ENCODE results near the gene FOXP4.
"Not testable (repeated sequence)": the region's sequence is repeated elsewhere in the genome, so short reads cannot be mapped to it uniquely, and the experiment has no call there.

FOXP4 gene

GRCh38 chr6:41619193-41619592 lies 73.0 kb downstream of the FOXP4 start:
- not testable (repeated sequence) for DNase-seq (ENCODE audit: low read depth, low spot score)

GRCh38 chr6:41621367-41621766 lies 75.2 kb downstream of the FOXP4 start:
- no peak for DNase-seq (ENCODE audit: low read depth, low spot score)
- peak overlapping the region; percentile 19 for H3K27ac ChIP-seq

More at GRCh38 chr6:41619193-41619592, 73.0 kb downstream of the FOXP4 start:
- not testable (repeated sequence) for H3K27ac ChIP-seq

- H3K27ac ChIP-seq, result peak overlapping the region; percentile 19
- DNase-seq (ENCODE audit: low read depth, low spot score), result no peak
Measured at GRCh38 chr6:41621802-41622201, 75.6 kb downstream of the FOXP4 start.

- peak overlapping the region; percentile 19 for H3K27ac ChIP-seq
- DNase-seq (ENCODE audit: low read depth, low spot score), result no peak
Measured at GRCh38 chr6:41622206-41622988, 76.2 kb downstream of the FOXP4 start.

GRCh38 chr6:41623330-41623729 lies 77.1 kb downstream of the FOXP4 start:
- no peak for DNase-seq (ENCODE audit: low read depth, low spot score)
- no peak overlapping the region for H3K27ac ChIP-seq

- no peak for DNase-seq (ENCODE audit: low read depth, low spot score)
- H3K27ac ChIP-seq, result peak overlapping the region; percentile 84
Measured at GRCh38 chr6:41624621-41625380, 78.6 kb downstream of the FOXP4 start.

GRCh38 chr6:41625442-41625841 lies 79.3 kb downstream of the FOXP4 start:
- peak; percentile 22 for DNase-seq (ENCODE audit: low read depth, low spot score)
- H3K27ac ChIP-seq, result peak overlapping the region; percentile 84

- peak overlapping the region; percentile 84 for H3K27ac ChIP-seq
- DNase-seq (ENCODE audit: low read depth, low spot score), result no peak
Measured at GRCh38 chr6:41626022-41626421, 79.8 kb downstream of the FOXP4 start.

- H3K27ac ChIP-seq, result peak overlapping the region; percentile 84
- DNase-seq (ENCODE audit: low read depth, low spot score), result peak; percentile 86
Measured at GRCh38 chr6:41626917-41627316, 80.7 kb downstream of the FOXP4 start.

GRCh38 chr6:41629128-41629527 lies 82.9 kb downstream of the FOXP4 start:
- DNase-seq (ENCODE audit: low read depth, low spot score), result no peak
- no peak overlapping the region for H3K27ac ChIP-seq

- no peak overlapping the region for H3K27ac ChIP-seq
- no peak for DNase-seq (ENCODE audit: low read depth, low spot score)
Measured at GRCh38 chr6:41630069-41630468, 83.9 kb downstream of the FOXP4 start.

GRCh38 chr6:41630946-41631345 lies 84.8 kb downstream of the FOXP4 start:
- no peak overlapping the region for H3K27ac ChIP-seq
- DNase-seq (ENCODE audit: low read depth, low spot score), result no peak

- no peak overlapping the region for H3K27ac ChIP-seq
- DNase-seq (ENCODE audit: low read depth, low spot score), result no peak
Measured at GRCh38 chr6:41633056-41633634, 87.0 kb downstream of the FOXP4 start.

- no peak overlapping the region for H3K27ac ChIP-seq
- no peak for DNase-seq (ENCODE audit: low read depth, low spot score)
Measured at GRCh38 chr6:41634657-41635056, 88.5 kb downstream of the FOXP4 start.

- no peak overlapping the region for H3K27ac ChIP-seq
- DNase-seq (ENCODE audit: low read depth, low spot score), result no peak
Measured at GRCh38 chr6:41635365-41635764, 89.2 kb downstream of the FOXP4 start.

GRCh38 chr6:41636833-41637193 lies 90.6 kb downstream of the FOXP4 start:
- H3K27ac ChIP-seq, result peak overlapping the region; percentile 94
- DNase-seq (ENCODE audit: low read depth, low spot score), result peak; percentile 72

- no peak for DNase-seq (ENCODE audit: low read depth, low spot score)
- peak overlapping the region; percentile 94 for H3K27ac ChIP-seq
Measured at GRCh38 chr6:41637194-41638001, 91.2 kb downstream of the FOXP4 start.

- no peak for DNase-seq (ENCODE audit: low read depth, low spot score)
- peak within 1 kb of the TSS; percentile 94 for H3K27ac ChIP-seq
Measured at GRCh38 chr6:41638002-41638934, 92.1 kb downstream of the FOXP4 start, which contains the start of gene MDFI. Gene MDFI (plus strand): TSS chr6:41638468. CDS start chr6:41638750, 282 bp downstream.
